SK-N-SH treated with all-trans-retinoic acid at 6 μM for 48 hours (cell line): ENCODE measurements around the gene TBCE.

Experiments used
- ATAC-seq: fragments of 200-7000 bp; cut with Tn5 transposase; 3 replicates; pipeline ENCODE4 v1.9.1; 2020; ENCODE audit warnings: mild to moderate bottlenecking, moderate library complexity
- ARNTL ChIP-seq: fragments of 450-650 bp; formaldehyde crosslinking; IDR thresholded peaks from 2 replicates; pipeline ENCODE4 v1.5.0; 2020; ENCODE audit warnings: low read depth, mild to moderate bottlenecking, moderate library complexity, borderline replicate concordance
- BACH2 ChIP-seq: fragments of 250-450 bp; sonication (Bioruptor Pico); IDR thresholded peaks from 2 replicates; pipeline ENCODE4 v1.9.0; 2021; ENCODE audit warnings: mild to moderate bottlenecking, borderline replicate concordance
- CREB5 ChIP-seq: fragments of 250-450 bp; sonication (Bioruptor Pico); IDR thresholded peaks from 2 replicates; pipeline ENCODE4 v1.5.1; 2020; ENCODE audit warnings: low read depth, mild to moderate bottlenecking, moderate library complexity
- CSDC2 ChIP-seq: fragments of 250-450 bp; sonication (Bioruptor Pico); IDR thresholded peaks from 2 replicates; pipeline ENCODE4 v1.5.0; 2020; ENCODE audit warnings: mild to moderate bottlenecking, moderate library complexity
- CSRNP3 ChIP-seq: fragments of 250-450 bp; sonication (Bioruptor Pico); IDR thresholded peaks from 2 replicates; pipeline ENCODE4 v1.5.1; 2021; ENCODE audit warnings: mild to moderate bottlenecking, moderate library complexity
- ESRRG ChIP-seq: fragments of 250-450 bp; sonication (Bioruptor Pico); IDR thresholded peaks from 2 replicates; pipeline ENCODE4 v1.6.1; 2021; ENCODE audit warnings: mild to moderate bottlenecking
- GLIS3 ChIP-seq: fragments of 250-450 bp; sonication (Bioruptor Pico); IDR thresholded peaks from 2 replicates; pipeline ENCODE4 v1.5.0; 2020; ENCODE audit warnings: mild to moderate bottlenecking, moderate library complexity
- ISL1 ChIP-seq: fragments of 250-450 bp; sonication (Bioruptor Pico); IDR thresholded peaks from 2 replicates; pipeline ENCODE4 v2.1.2; 2022; ENCODE audit warnings: mild to moderate bottlenecking, moderate library complexity
- OSR1 ChIP-seq: fragments of 250-450 bp; sonication (Bioruptor Pico); IDR thresholded peaks from 2 replicates; pipeline ENCODE4 v1.8.0; 2022; ENCODE audit warnings: moderate library complexity, mild to moderate bottlenecking, inconsistent platforms
- PATZ1 ChIP-seq: fragments of 250-450 bp; sonication (Bioruptor Pico); IDR thresholded peaks from 2 replicates; pipeline ENCODE4 v1.8.0; 2020; ENCODE audit warnings: mild to moderate bottlenecking, moderate library complexity, borderline replicate concordance
- POU6F1 ChIP-seq: fragments of 250-450 bp; sonication (Bioruptor Pico); IDR thresholded peaks from 2 replicates; pipeline ENCODE4 v1.8.0; 2021; ENCODE audit warnings: low read depth, mild to moderate bottlenecking, moderate library complexity, borderline replicate concordance
- PPARA ChIP-seq: fragments of 250-450 bp; sonication (Bioruptor Pico); IDR thresholded peaks from 2 replicates; pipeline ENCODE4 v1.5.0; 2020; ENCODE audit warnings: mild to moderate bottlenecking, borderline replicate concordance
- RARB ChIP-seq: fragments of 250-450 bp; sonication (Bioruptor Pico); IDR thresholded peaks from 2 replicates; pipeline ENCODE4 v1.8.0; 2021; ENCODE audit warnings: mild to moderate bottlenecking, moderate library complexity
- TCF4 ChIP-seq: fragments of 250-450 bp; sonication (Bioruptor Pico); IDR thresholded peaks from 2 replicates; pipeline ENCODE4 v1.8.0; 2021; ENCODE audit warnings: mild to moderate bottlenecking, moderate library complexity, borderline replicate concordance
- TOX ChIP-seq: fragments of 250-450 bp; sonication (Bioruptor Pico); IDR thresholded peaks from 2 replicates; pipeline ENCODE4 v1.8.0; 2021; ENCODE audit warnings: mild to moderate bottlenecking, moderate library complexity, borderline replicate concordance
- TSHZ2 ChIP-seq: fragments of 250-450 bp; sonication (Bioruptor Pico); IDR thresholded peaks from 2 replicates; pipeline ENCODE4 v1.5.0; 2020; ENCODE audit warnings: mild to moderate bottlenecking, moderate library complexity
- ZC3H10 ChIP-seq: fragments of 250-450 bp; sonication (Bioruptor Pico); IDR thresholded peaks from 2 replicates; pipeline ENCODE4 v1.5.1; 2021; ENCODE audit warnings: mild to moderate bottlenecking, moderate library complexity
- ZFP3 ChIP-seq: fragments of 250-450 bp; sonication (Bioruptor Pico); IDR thresholded peaks from 2 replicates; pipeline ENCODE4 v1.5.0; 2020; ENCODE audit warnings: mild to moderate bottlenecking, moderate library complexity
- ZFP30 ChIP-seq: fragments of 450-650 bp; formaldehyde crosslinking; IDR thresholded peaks from 2 replicates; pipeline ENCODE4 v1.5.0; 2022; ENCODE audit warnings: mild to moderate bottlenecking, moderate library complexity
- ZNF565 ChIP-seq: fragments of 450-650 bp; formaldehyde crosslinking; conservative IDR thresholded peaks from 2 replicates; pipeline ENCODE4 v1.5.0; 2020; ENCODE audit warnings: low read depth, mild to moderate bottlenecking, moderate library complexity
- ZNF70 ChIP-seq: fragments of 450-650 bp; formaldehyde crosslinking; IDR thresholded peaks from 2 replicates; pipeline ENCODE4 v1.5.0; 2020; ENCODE audit warnings: mild to moderate bottlenecking, moderate library complexity
- ZNF8 ChIP-seq: fragments of 450-650 bp; formaldehyde crosslinking; IDR thresholded peaks from 2 replicates; pipeline ENCODE4 v1.5.0; 2020; ENCODE audit warnings: mild to moderate bottlenecking, moderate library complexity

TBCE gene

GRCh38 chr1:235407419-235407818 lies 40.2 kb downstream of the TBCE start:
- ATAC-seq: no peak
- no peak for TF ChIP-seq ISL1 (CRISPR knock-in tag)
- no peak for TF ChIP-seq TCF4
- no peak for TF ChIP-seq ZFP3 (CRISPR knock-in tag)
- TF ChIP-seq BACH2 (CRISPR knock-in tag): no peak
- no peak for TF ChIP-seq CREB5 (CRISPR knock-in tag)
- no peak for TF ChIP-seq PPARA (CRISPR knock-in tag)
- TF ChIP-seq ZC3H10: no peak
- no peak for TF ChIP-seq ZNF70 (CRISPR knock-in tag)
- TF ChIP-seq ESRRG (CRISPR knock-in tag): no peak
- TF ChIP-seq ZNF8 (CRISPR knock-in tag): no peak
- TF ChIP-seq GLIS3 (CRISPR knock-in tag): no peak
- TF ChIP-seq ARNTL (CRISPR knock-in tag): no peak
- no peak for TF ChIP-seq PATZ1 (CRISPR knock-in tag)
- no peak for TF ChIP-seq TOX (CRISPR knock-in tag)
- TF ChIP-seq RARB: no peak
- TF ChIP-seq CSDC2: no peak
- no peak for TF ChIP-seq ZNF565
- no peak for TF ChIP-seq CSRNP3

GRCh38 chr1:235408503-235408960 lies 41.3 kb downstream of the TBCE start:
- no peak for ATAC-seq
- no peak for TF ChIP-seq OSR1
- no peak for TF ChIP-seq ARNTL (CRISPR knock-in tag)
- no peak for TF ChIP-seq POU6F1 (CRISPR knock-in tag)
- no peak for TF ChIP-seq TSHZ2 (CRISPR knock-in tag)

GRCh38 chr1:235409042-235409820 lies 42.0 kb downstream of the TBCE start:
- no peak for ATAC-seq
- no peak for TF ChIP-seq ZNF8 (CRISPR knock-in tag)
- TF ChIP-seq ZFP30 (CRISPR knock-in tag): no peak
- TF ChIP-seq ARNTL (CRISPR knock-in tag): no peak
- no peak for TF ChIP-seq PPARA (CRISPR knock-in tag)
- TF ChIP-seq TOX (CRISPR knock-in tag): no peak
- no peak for TF ChIP-seq TSHZ2 (CRISPR knock-in tag)
- TF ChIP-seq TCF4: no peak
- TF ChIP-seq ZNF70 (CRISPR knock-in tag): no peak
- TF ChIP-seq ZNF565: no peak
- no peak for TF ChIP-seq RARB
- no peak for TF ChIP-seq POU6F1 (CRISPR knock-in tag)
- TF ChIP-seq ESRRG (CRISPR knock-in tag): no peak
